ENCODE measurements around the gene ZC3H12D. TPM values are rescaled to one million over a fixed set of nuclear protein-coding genes. Genes with fewer than 3 reads are reported as not detected.
A peak's percentile ranks its signal among the peaks of the same experiment; 100 is the strongest.
"Not testable (repeated sequence)": the region's sequence is repeated elsewhere in the genome, so short reads cannot be mapped to it uniquely, and the experiment has no call there.

The ZC3H12D gene
- total and polyA plus RNA-seq, 2 of the 13 experiments (the other 11 are each of a cell fraction or from before 2014, with no cell fraction given) = 1.2 to 2.7 TPM

DNA sequence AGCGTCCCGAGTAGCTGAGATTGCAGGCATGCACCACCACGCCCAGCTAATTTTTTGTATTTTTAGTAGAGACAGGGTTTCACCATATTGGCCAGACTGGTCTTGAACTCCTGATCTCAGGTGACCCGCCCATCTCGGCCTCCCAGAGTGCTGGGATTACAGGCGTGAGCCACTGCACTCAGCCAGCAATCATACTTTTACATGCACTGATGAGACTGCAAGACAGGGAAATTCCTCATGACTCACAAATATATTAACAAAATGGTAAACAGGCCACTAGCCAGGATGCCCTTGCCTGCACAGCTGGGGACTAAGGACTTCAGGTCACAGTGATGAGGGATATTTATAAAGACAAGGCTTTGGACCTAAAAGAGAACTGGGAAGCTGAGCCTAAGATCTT, 11.8 kb upstream of the ZC3H12D start:
- H3K27ac ChIP-seq (ENCODE audit: extremely low read length, insufficient read depth, low read length); ATAC-seq; intact Hi-C loops (cut with micrococcal nuclease; ENCODE audit: unreplicated experiment); DNase-seq (ENCODE audit: low spot score); H3K9me3 ChIP-seq (ENCODE audit: low read length); H3K9ac ChIP-seq (ENCODE audit: insufficient read depth, low read depth, low read length); H4K20me1 ChIP-seq (ENCODE audit: insufficient read depth, low read length); in situ Hi-C loops (cut with HindIII; ENCODE audit: extremely low pct_ligation_motif_present, low pct_unique_long_range_greater_than_20kb); FAIRE-seq; H3K4me3 ChIP-seq (replicated peaks in 1 of 3; ENCODE audit: insufficient read depth in 1 of 3, low read depth in 2 of 3, low read length in 3 of 3); BruUV-seq (replicated peaks); H3K4me2 ChIP-seq (ENCODE audit: low read depth, low read length); H3K36me3 ChIP-seq (replicated peaks in 1 of 2; ENCODE audit: control insufficient read depth in 1 of 2, insufficient read depth in 2 of 2, low read length in 2 of 2); H3K27me3 ChIP-seq (ENCODE audit: control insufficient read depth in 1 of 2, insufficient read depth in 2 of 2, low read length in 2 of 2); H3K79me2 ChIP-seq (ENCODE audit: insufficient read depth, low read length); CTCF ChIA-PET (ENCODE audit: low intra/inter-chr PET ratio, low total read pairs); H2AFZ ChIP-seq (ENCODE audit: low read length): not testable (repeated sequence)
- WGBS (ENCODE audit: low lambda C conversion rate) = 87% methylated on average over 6 of the region's 6 CpGs
- POLR2A ChIA-PET = interaction anchor here (0.6 kb wide), 1 partner anchor 12 kb away, joined by 3 read pairs; the partner anchor contains the start of gene ZC3H12D
- TF ChIP-seq FOSL2 (CRISPR knock-in tag; IDR thresholded peaks at IDR 0.05) = 0 out of 2 replicates have a peak, but pooled peaks have one; percentile 15
- peaks cover 37% of the 10 kb centered on the region for H3K4me1 ChIP-seq (ENCODE audit: insufficient read depth, low read length)

DNA sequence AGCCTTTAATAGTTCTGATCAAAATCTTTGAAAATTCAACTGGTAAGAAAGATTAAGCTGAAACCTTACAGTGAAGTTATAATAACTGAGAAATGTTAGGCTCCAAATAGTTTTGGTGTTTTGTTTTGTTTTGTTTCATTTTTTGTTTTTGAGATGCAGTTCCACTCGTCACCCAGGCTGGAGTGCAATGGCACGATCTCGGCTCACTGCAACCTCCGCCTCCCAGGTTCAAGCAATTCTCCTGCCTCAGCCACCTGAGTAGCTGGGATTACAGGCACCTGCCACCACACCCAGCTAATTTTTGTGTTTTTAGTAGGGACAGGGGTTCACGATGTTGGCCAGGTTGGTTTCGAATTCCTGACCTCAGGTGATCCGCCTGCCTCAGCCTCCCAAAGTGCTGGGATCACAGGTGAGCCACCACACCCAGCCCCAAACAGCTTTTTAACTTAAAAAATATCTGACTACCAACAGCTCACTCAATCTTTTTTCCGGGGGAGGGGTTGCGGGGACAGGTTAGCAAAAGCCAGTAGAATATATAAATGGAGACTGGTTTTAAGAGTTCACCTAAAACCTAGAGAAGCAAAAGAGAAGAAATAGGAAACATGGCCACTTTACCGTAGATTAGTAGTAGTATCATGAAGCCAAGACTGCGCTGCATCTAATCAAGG, 10.7 kb upstream of the ZC3H12D start:
- CTCF ChIA-PET (ENCODE audit: low intra/inter-chr PET ratio, low total read pairs); intact Hi-C loops (cut with micrococcal nuclease; ENCODE audit: unreplicated experiment); H3K79me2 ChIP-seq (ENCODE audit: insufficient read depth, low read length); FAIRE-seq; BruUV-seq (replicated peaks); H3K4me3 ChIP-seq (replicated peaks in 1 of 3; ENCODE audit: insufficient read depth in 1 of 3, low read depth in 2 of 3, low read length in 3 of 3); H3K9me3 ChIP-seq (ENCODE audit: low read length); H3K9ac ChIP-seq (ENCODE audit: insufficient read depth, low read depth, low read length); DNase-seq (ENCODE audit: low spot score); ATAC-seq; H3K27ac ChIP-seq (ENCODE audit: extremely low read length, insufficient read depth, low read length); in situ Hi-C loops (cut with HindIII; ENCODE audit: extremely low pct_ligation_motif_present, low pct_unique_long_range_greater_than_20kb); H2AFZ ChIP-seq (ENCODE audit: low read length); H3K36me3 ChIP-seq (replicated peaks in 1 of 2; ENCODE audit: control insufficient read depth in 1 of 2, insufficient read depth in 2 of 2, low read length in 2 of 2); H4K20me1 ChIP-seq (ENCODE audit: insufficient read depth, low read length); H3K27me3 ChIP-seq (ENCODE audit: control insufficient read depth in 1 of 2, insufficient read depth in 2 of 2, low read length in 2 of 2); H3K4me2 ChIP-seq (ENCODE audit: low read depth, low read length): not testable (repeated sequence)
- POLR2A ChIA-PET = interaction anchor here (0.7 kb wide), 1 partner anchor 13 kb away, joined by 3 read pairs; no protein-coding TSS in a partner anchor
- WGBS (ENCODE audit: low lambda C conversion rate) = 90% methylated on average over 11 of the region's 11 CpGs
- H3K4me1 ChIP-seq (ENCODE audit: insufficient read depth, low read length) = peaks cover 37% of the 10 kb centered on the region

DNA sequence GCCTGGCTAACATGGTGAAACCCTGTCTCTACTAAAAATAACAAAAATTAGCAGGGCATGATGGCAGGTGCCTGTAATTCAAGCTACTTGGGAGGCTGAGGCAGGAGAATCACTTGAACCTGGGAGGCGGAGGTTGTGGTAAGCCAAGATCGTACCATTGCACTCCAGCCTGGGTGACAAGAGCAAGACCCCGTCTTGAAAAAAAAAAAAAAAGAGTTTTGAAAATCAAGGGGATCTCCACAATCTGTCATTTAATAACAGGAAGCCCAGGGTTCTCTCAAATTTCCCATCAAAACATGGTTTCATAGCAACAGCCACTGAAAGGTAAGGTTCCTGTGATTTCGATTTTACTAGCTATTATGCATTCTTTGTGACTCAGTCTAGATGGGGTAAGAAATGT, 10.0 kb upstream of the ZC3H12D start:
- FAIRE-seq; H3K9ac ChIP-seq (ENCODE audit: insufficient read depth, low read depth, low read length); H3K4me2 ChIP-seq (ENCODE audit: low read depth, low read length); in situ Hi-C loops (cut with HindIII; ENCODE audit: extremely low pct_ligation_motif_present, low pct_unique_long_range_greater_than_20kb); H3K27ac ChIP-seq (ENCODE audit: extremely low read length, insufficient read depth, low read length); H4K20me1 ChIP-seq (ENCODE audit: insufficient read depth, low read length); H3K36me3 ChIP-seq (replicated peaks in 1 of 2; ENCODE audit: control insufficient read depth in 1 of 2, insufficient read depth in 2 of 2, low read length in 2 of 2); H3K9me3 ChIP-seq (ENCODE audit: low read length); H3K4me3 ChIP-seq (replicated peaks in 1 of 3; ENCODE audit: insufficient read depth in 1 of 3, low read depth in 2 of 3, low read length in 3 of 3); H3K79me2 ChIP-seq (ENCODE audit: insufficient read depth, low read length); intact Hi-C loops (cut with micrococcal nuclease; ENCODE audit: unreplicated experiment); CTCF ChIA-PET (ENCODE audit: low intra/inter-chr PET ratio, low total read pairs); H3K27me3 ChIP-seq (ENCODE audit: control insufficient read depth in 1 of 2, insufficient read depth in 2 of 2, low read length in 2 of 2); ATAC-seq; H2AFZ ChIP-seq (ENCODE audit: low read length); BruUV-seq (replicated peaks); DNase-seq (ENCODE audit: low spot score): not testable (repeated sequence)
- H3K4me1 ChIP-seq (ENCODE audit: insufficient read depth, low read length) = peaks cover 38% of the 10 kb centered on the region
- POLR2A ChIA-PET = interaction anchor here (0.7 kb wide), 1 partner anchor 13 kb away, joined by 3 read pairs; no protein-coding TSS in a partner anchor
- 98% methylated on average over 4 of the region's 4 CpGs for WGBS (ENCODE audit: low lambda C conversion rate)

All from HepG2 (cell line).